SU-DHL-6 (cell line): ENCODE data around the gene CNOT8.

Experiments used
- CTCF ChIP-seq: fragments of 200-600 bp; sonication (generic); IDR thresholded peaks from one replicate; pipeline ENCODE4 v1.5.1; 2017; ENCODE audit warnings: antibody characterized with exemption, mild to moderate bottlenecking, low read length, moderate library complexity; ENCODE audit not compliant: insufficient read depth, poor library complexity, severe bottlenecking
- EZH2phosphoT487 ChIP-seq: fragments of 200-600 bp; sonication (generic), shearing (Covaris generic); conservative IDR thresholded peaks from 2 replicates; pipeline ENCODE4 v1.6.1; 2018; ENCODE audit warnings: mild to moderate bottlenecking, antibody characterized with exemption, low read length, moderate library complexity, mixed read lengths

DNA sequence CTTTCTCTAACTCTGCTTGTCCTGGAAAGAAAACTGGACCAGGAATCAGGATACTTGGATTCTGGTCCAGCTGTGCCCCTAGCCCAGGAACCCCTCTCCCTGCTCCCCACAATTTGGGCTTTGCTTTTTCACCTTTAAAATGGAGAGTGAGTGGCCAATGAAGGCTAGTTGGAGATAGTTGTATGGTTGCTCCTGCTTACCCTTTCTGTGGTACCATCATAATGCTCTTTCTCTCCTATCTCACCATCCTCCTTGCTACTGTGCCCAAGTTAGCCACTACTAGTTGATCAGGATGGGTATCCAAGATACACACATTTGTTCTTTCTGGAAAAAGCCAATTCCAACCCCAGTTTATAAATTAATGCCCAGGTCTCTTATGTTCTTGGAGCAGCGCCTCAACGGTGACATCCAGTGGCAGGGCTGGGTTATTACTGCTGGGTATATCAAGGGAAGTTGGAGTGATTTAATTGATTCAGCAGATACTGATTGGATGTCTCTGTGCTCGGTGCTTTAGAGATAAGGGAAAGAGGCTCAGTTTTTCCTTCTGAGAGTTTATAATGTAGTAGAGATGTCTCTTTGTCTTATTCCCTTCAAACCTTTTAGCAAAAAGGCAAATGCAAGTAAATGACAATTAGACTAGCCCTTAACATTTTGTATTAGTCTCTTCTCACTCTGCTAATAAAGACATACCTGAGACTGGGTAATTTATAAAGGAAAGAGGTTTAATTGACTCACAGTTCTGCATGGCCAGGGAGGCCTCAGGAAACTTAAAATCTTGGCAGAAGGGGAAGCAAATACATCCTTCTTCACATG, 46.6 kb upstream of the CNOT8 start:
- TF ChIP-seq CTCF (peak; percentile 74), EZH2phosphoT487 (no peak)
